ENCODE measurements around the gene NECAB2. TPM values are rescaled to one million over a fixed set of nuclear protein-coding genes. Genes with fewer than 3 reads are reported as not detected.

The NECAB2 gene
- total and polyA plus RNA-seq, 2 experiments from 2014 or later, result 1.6 to 5.1 TPM

- H3K27ac Mint-ChIP-seq, result no peak overlapping the region
- H3K79me2 ChIP-seq (replicated peaks; ENCODE audit: insufficient read depth), result no peaks in the 10 kb centered on the region
- H3K4me1 ChIP-seq (ENCODE audit: insufficient read depth), result no peaks in the 10 kb centered on the region
- no peak overlapping the region for H3K4me3 ChIP-seq
- no peak overlapping the region for H2AFZ ChIP-seq
- H3K27me3 Mint-ChIP-seq (ENCODE audit: insufficient read depth, low read depth, poor library complexity), result peaks cover 7% of the 10 kb centered on the region
- no peaks in the 10 kb centered on the region; the same call in 2 of the 3 replicates for H3K4me1 Mint-ChIP-seq
- no peaks in the 10 kb centered on the region for H3F3A ChIP-seq (replicated peaks; ENCODE audit: low read depth)
- H3K4me2 ChIP-seq, result no peak overlapping the region
- no peak overlapping the region for H3K27ac ChIP-seq (ENCODE audit: low read depth)
- DNase-seq (ENCODE audit: low spot score) (no peak), ATAC-seq (no peak)
- H3K27me3 ChIP-seq (ENCODE audit: insufficient read depth), result no peaks in the 10 kb centered on the region
- peaks cover 24% of the 10 kb centered on the region for H3K9me3 Mint-ChIP-seq
- H3K36me3 ChIP-seq (ENCODE audit: insufficient read depth), result no peaks in the 10 kb centered on the region
- TF ChIP-seq EZH2 (IDR thresholded peaks at IDR 0.05; ENCODE audit: low read depth, unreplicated experiment), result no peak
- no peak for TF ChIP-seq ETS1 (IDR thresholded peaks at IDR 0.05)
- TF ChIP-seq ZNF331 (CRISPR knock-in tag; IDR thresholded peaks at IDR 0.05; ENCODE audit: low read depth), result no peak
- no peak for TF ChIP-seq CTCF (conservative IDR thresholded peaks at IDR 0.05; ENCODE audit: low read depth in 2 of 2)
- no peak for TF ChIP-seq STAT1 (IDR thresholded peaks at IDR 0.05; ENCODE audit: unreplicated experiment)
- TF ChIP-seq CREB1 (CRISPR knock-in tag; IDR thresholded peaks at IDR 0.05; ENCODE audit: low read depth), result no peak
- no peak for TF ChIP-seq EZH2phosphoT487 (IDR thresholded peaks at IDR 0.05; ENCODE audit: unreplicated experiment)
- TF ChIP-seq REST (IDR thresholded peaks at IDR 0.05; ENCODE audit: unreplicated experiment), result no peak
- TF ChIP-seq NANOG (IDR thresholded peaks at IDR 0.05; ENCODE audit: borderline replicate concordance), result no peak
- TF ChIP-seq POLR2AphosphoS5 (IDR thresholded peaks at IDR 0.05; ENCODE audit: low read depth), result no peak
- TF ChIP-seq ZNF114 (CRISPR knock-in tag; IDR thresholded peaks at IDR 0.05), result no peak
- TF ChIP-seq ZNF462 (CRISPR knock-in tag; IDR thresholded peaks at IDR 0.05), result no peak
- no peak for TF ChIP-seq JUNB (IDR thresholded peaks at IDR 0.05; ENCODE audit: unreplicated experiment)
- H3K36me3 Mint-ChIP-seq (ENCODE audit: low read depth), result peaks cover 26% of the 10 kb centered on the region
- H4K20me1 ChIP-seq (replicated peaks; ENCODE audit: insufficient read depth), result no peaks in the 10 kb centered on the region
- no peak overlapping the region for H3K4me3 Mint-ChIP-seq
- H3K9me2 ChIP-seq (ENCODE audit: insufficient read depth), result no peaks in the 10 kb centered on the region
Measured at GRCh38 chr16:83977056-83977815, 9.2 kb downstream of the NECAB2 start.

Measured in GM23338 (cell line).